Astrocyte of the cerebellum (primary cell): Measurements from ENCODE around the gene KCNG1.

ENCODE experiments used
- DNase-seq: peaks from one replicate; pipeline ENCODE4 v3.0.0-alpha.2; 2011; ENCODE audit warnings: low read depth
- H3K4me3 ChIP-seq: 2 replicates; pipeline ENCODE4 v1.5.1; 2011; ENCODE audit warnings: mild to moderate bottlenecking, low read depth, low read length, moderate library complexity
- CTCF ChIP-seq: IDR thresholded peaks from 2 replicates; pipeline ENCODE4 v1.5.1; 2012; ENCODE audit warnings: low read length, low read depth, moderate library complexity, mild to moderate bottlenecking; ENCODE audit errors: missing control alignments
- in situ Hi-C: cut with HindIII; loops from 2 replicates; pipeline ENCODE4 v1.10.0; 2017; ENCODE audit warnings: low sequenced_read_pairs

Gene KCNG1

GRCh38 chr20:51002633-51003032, 20.3 kb downstream of the KCNG1 start:
- in situ Hi-C loops, result no loop called here
- TF ChIP-seq CTCF, result no peak
- no peak overlapping the region for H3K4me3 ChIP-seq
- no peak for DNase-seq

GRCh38 chr20:51001430-51002265, 21.3 kb downstream of the KCNG1 start:
- in situ Hi-C loops, result no loop called here
- H3K4me3 ChIP-seq, result no peak overlapping the region
- no peak for DNase-seq
- no peak for TF ChIP-seq CTCF

- H3K4me3 ChIP-seq, result no peak overlapping the region
- TF ChIP-seq CTCF, result no peak
- no peak for DNase-seq
- in situ Hi-C loops, result no loop called here
These were observed 23.6 kb downstream of the KCNG1 start for GRCh38 chr20:50999355-50999754.

DNA sequence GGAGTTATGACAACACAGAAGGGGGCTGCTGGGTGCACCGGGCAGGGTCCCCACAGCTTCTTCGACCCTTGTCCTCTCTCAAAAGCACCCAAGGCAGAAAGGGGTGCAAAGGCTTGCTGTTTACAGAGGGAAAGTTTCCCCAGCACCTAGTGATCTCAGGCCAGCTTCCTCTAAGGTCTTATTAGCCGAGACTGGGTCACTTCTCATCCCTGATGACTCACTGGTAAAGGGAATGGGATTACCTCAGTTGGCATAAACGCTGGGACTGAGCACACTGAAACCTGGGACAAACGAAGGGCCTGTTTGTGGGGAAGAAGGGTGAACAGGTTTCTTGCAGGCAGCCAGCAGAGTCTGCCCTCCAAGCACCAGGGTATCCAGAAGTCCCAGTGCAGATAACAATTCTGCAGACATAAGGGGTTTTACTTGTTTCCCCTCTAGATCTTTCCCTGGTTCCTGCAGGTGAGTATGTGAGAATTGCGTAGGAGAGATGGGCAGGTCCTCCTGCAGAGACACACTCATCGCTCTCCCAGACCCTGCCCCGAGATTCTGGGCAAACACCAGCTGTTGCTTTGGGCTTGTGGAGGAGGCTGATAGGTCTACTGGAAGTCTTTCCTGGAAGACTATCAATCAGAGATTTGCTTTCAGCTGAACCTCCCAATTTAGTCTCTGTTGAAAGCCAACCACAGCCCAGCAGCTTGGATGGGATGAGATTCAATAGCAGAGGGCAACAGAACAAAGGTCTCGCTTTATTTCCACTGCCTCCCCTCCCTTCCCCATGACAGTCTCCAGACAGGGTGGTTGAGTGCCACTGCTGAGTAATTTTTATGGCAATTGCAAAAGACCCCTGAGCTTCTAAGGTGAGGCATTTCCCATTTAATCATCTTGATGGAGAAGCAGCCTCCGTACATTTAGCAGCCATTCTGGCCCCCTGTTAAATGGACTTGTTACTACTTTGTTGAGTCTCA, 25.7 kb downstream of the KCNG1 start:
- no peak overlapping the region for H3K4me3 ChIP-seq
- in situ Hi-C loops, result no loop called here
- DNase-seq, result no peak
- TF ChIP-seq CTCF, result no peak

- no peak for TF ChIP-seq CTCF
- no peak for DNase-seq
- in situ Hi-C loops, result no loop called here
- no peak overlapping the region for H3K4me3 ChIP-seq
These were observed 27.4 kb downstream of the KCNG1 start for GRCh38 chr20:50995506-50995905.

GRCh38 chr20:50993876-50994275, 29.0 kb downstream of the KCNG1 start:
- no peak for TF ChIP-seq CTCF
- no peak for DNase-seq
- no peak overlapping the region for H3K4me3 ChIP-seq
- in situ Hi-C loops, result no loop called here
